ENCODE measurements around the gene CDPF1. TPM values are rescaled to one million over a fixed set of nuclear protein-coding genes. Genes with fewer than 3 reads are reported as not detected.
A peak's percentile ranks its signal among the peaks of the same experiment; 100 is the strongest.

The CDPF1 gene
- total and polyA plus RNA-seq, 12 donors = 6.3 to 12.7 (median 7.6) TPM

GRCh38 chr22:46281866-46282678, 32.0 kb upstream of the CDPF1 start:
- intact Hi-C loops (cut with DNase I) = no loop called here
- H3K4me3 ChIP-seq = no peak overlapping the region
- no peak for ATAC-seq
- WGBS, 2 donors = 93 to 97% methylated on average over 13 of the region's 13 CpGs
- no peaks in the 10 kb centered on the region for H3K27me3 ChIP-seq
- H3K4me1 ChIP-seq = peaks cover 4 to 31% (median 18%) of the 10 kb centered on the region in 9 donors
- TF ChIP-seq, protein P1, sequence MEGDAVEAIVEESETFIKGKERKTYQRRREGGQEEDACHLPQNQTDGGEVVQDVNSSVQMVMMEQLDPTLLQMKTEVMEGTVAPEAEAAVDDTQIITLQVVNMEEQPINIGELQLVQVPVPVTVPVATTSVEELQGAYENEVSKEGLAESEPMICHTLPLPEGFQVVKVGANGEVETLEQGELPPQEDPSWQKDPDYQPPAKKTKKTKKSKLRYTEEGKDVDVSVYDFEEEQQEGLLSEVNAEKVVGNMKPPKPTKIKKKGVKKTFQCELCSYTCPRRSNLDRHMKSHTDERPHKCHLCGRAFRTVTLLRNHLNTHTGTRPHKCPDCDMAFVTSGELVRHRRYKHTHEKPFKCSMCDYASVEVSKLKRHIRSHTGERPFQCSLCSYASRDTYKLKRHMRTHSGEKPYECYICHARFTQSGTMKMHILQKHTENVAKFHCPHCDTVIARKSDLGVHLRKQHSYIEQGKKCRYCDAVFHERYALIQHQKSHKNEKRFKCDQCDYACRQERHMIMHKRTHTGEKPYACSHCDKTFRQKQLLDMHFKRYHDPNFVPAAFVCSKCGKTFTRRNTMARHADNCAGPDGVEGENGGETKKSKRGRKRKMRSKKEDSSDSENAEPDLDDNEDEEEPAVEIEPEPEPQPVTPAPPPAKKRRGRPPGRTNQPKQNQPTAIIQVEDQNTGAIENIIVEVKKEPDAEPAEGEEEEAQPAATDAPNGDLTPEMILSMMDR (IDR thresholded peaks at IDR 0.05) = no peak
- H3K36me3 ChIP-seq = peaks cover 0 to 100% (median 68%) of the 10 kb centered on the region in 9 donors
- H3K27ac ChIP-seq = peak overlapping the region in 1 of 10 donors; percentile 88
- no peaks in the 10 kb centered on the region for H3K9me3 ChIP-seq
- no peak for DNase-seq

GRCh38 chr22:46280999-46281623, 31.0 kb upstream of the CDPF1 start:
- H3K36me3 ChIP-seq = peaks cover 0 to 100% (median 71%) of the 10 kb centered on the region in 9 donors
- TF ChIP-seq, protein P1 (IDR thresholded peaks at IDR 0.05) = no peak
- intact Hi-C loops (cut with DNase I) = no loop called here

DNA sequence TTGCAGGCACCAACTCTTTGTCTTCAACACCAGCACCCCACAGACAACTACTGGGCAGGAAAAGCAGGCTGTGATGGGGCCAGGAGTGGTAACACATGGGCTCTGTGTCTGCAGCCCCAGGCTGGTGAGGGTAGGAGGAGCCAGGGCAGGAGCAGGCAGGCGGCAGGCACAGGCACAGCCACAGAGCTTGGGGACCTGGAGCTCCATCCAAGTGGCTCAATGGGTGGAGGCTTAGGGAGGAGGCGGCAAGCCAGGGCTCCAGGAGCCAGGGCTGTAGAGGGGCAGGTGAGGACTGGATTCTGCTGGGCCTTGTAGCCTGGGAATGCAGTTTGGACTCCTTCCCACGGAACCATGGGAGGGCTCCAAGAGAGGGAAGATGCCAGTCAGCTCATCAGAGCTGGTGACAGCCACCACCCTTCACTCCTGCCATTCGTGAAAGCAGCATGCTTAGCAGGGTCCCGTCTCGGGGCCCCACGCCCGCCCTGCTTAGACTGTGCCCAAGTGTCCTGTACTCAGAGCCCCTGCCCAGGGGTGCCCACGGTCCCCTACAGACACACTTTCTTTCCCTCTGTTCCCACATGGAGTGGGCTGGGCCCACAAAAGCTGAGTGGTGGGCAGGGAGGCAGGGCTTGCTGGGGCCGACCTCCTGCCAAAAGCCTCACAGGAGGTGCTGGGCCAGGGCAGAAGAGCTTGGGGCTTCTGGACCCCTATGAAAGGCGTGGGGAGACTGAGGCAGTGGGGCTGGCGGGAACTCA, 30.1 kb upstream of the CDPF1 start:
- Histone ChIP-seq H3K4me1 (peaks cover 4 to 28% (median 17%) of the 10 kb centered on the region in 9 donors), H3K4me3 (no peak overlapping the region), H3K27ac (peak overlapping the region; percentile 13 to 88 (median 66)), H3K36me3 (peaks cover 0 to 100% (median 70%) of the 10 kb centered on the region in 9 donors), H3K9me3 (no peaks in the 10 kb centered on the region), H3K27me3 (no peaks in the 10 kb centered on the region)
- DNase-seq (no peak), ATAC-seq (peak; percentile 21 to 74 (median 60))
- intact Hi-C loops (cut with DNase I) = no loop called here
- 71 to 77% methylated on average over 12 of the region's 12 CpGs for WGBS, 2 donors
- TF ChIP-seq, protein P1 (IDR thresholded peaks at IDR 0.05) = no peak

More at GRCh38 chr22:46280999-46281623, 31.0 kb upstream of the CDPF1 start:
- H3K27ac ChIP-seq = peak overlapping the region in 6 of 10 donors; percentile 41 to 88 (median 68)
- peaks cover 4 to 27% (median 17%) of the 10 kb centered on the region in 9 donors for H3K4me1 ChIP-seq
- no peaks in the 10 kb centered on the region for H3K9me3 ChIP-seq
- H3K4me3 ChIP-seq = no peak overlapping the region
- DNase-seq = no peak
- WGBS, 2 donors = 67 to 77% methylated on average over 19 of the region's 19 CpGs
- H3K27me3 ChIP-seq = no peaks in the 10 kb centered on the region
- peak; percentile 55 to 84 (median 66) for ATAC-seq

Measured in heart right ventricle (tissue), 16 donors.